Measurements from ENCODE around the gene DYNLT5.
"Not testable (repeated sequence)": the region's sequence is repeated elsewhere in the genome, so short reads cannot be mapped to it uniquely, and the experiment has no call there.

The DYNLT5 gene, protein sequence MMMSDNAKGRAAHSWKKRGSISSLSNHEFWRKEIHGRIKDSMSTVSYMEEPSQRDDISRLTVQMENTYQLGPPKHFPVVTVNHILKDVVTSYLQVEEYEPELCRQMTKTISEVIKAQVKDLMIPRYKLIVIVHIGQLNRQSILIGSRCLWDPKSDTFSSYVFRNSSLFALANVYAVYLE

DNA sequence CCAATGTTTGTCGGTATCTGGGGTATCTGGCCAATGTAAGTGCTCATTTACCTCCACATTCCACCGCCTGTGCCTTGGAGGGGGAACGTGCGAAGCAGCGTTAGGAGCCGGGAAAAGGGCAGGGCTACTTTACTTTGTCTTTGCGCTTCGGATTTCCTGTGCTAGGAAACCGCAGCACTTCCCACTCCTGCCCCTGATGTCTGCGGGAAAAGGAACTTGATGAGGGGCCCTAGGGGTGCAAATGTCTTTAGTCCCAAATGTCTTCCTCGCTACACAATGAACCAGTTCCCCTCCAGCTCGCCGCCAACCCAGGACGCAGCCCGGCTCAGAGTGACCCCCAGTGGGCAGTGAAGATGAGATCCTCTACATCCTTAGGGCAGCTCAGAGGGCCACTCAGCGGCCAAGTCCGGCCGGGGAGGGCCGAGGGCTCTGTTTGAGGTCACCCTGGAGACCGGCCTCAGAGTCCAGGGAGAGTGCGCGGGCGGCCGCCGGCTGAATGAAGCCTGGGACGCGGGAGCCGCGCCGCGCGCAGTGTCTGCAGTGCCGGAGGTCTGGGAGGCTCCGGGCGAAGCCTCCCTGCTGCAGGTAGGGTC, at the start of gene DYNLT5:
Gene DYNLT5 (plus strand): TSS at position 460 of the 593 bp plus-strand sequence. CDS start 2,200 bp downstream, outside the sequence.
- DNase-seq (ENCODE audit: low spot score): peak; percentile 9

DNA sequence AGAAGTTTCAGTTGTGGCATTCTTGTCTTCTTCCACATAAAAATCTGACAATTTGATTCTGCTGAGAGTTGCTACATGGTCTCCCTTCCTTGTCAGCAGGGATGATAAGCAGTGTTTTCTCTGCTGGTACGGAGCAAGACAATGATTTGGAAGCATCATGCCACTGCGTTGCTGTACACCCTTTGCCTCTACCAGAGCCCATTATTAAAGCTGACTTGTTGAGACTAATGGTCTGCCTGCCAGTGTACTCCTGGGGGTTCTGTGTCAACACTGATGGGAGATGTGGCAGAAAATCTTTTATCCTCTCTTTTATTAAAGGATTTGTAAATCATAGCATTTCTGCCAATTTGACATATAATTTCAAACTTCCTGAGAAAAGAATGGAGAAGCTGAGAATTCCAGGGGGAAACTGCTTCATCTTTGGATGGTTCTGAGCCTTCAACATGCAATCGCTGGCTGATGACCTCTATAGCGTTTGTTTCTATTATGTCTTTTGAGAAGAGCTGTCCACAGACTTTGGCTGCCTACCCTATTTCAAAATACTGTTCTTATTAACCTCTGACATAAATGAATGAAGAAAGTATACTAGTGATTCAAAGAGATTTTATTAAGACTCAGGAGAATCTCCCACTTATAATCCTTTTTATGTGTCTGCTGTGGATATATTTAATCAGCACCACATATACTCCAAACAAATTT, 47.9 kb upstream of the DYNLT5 start:
- no peak for DNase-seq (ENCODE audit: low spot score)

DNA sequence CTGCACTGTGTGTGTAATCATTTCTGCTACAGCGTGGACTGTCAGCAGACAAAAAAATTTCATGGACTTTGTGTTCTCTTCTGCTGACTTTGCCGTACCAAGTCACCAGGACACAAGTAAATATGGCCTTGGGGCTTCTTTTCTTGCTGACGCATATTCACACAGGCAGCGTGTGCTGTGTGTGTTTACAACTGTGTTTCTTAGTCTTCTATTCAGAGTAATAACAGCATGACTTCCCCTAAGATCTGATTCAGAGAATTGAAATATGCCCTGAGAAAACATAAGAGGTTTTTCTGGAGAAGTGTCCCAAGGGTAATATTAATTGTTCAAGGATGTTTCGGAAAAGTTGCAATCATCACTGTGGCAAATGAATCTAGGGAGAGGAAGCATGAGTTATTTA, 47.1 kb upstream of the DYNLT5 start:
- no peak for DNase-seq (ENCODE audit: low spot score)

DNA sequence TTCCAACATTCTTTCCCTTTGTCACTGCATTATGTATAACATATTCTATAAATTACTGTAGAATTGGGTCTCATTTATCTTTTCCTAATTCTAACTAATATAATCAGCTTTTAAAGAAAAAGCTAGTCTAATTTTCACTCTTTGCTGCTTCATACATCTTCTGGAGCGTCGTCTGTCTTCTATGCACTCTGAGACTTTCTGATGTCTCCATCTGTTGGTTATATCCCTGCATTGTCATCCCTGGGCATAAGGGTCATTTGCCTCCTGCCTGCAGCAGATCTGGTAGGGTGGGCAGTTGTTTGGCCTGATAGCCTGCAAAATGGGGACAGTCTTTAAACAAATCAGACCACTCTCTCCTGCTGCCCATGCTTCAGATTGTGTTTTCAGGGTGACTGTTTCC, 40.8 kb upstream of the DYNLT5 start:
- DNase-seq (ENCODE audit: low spot score): no peak

DNA sequence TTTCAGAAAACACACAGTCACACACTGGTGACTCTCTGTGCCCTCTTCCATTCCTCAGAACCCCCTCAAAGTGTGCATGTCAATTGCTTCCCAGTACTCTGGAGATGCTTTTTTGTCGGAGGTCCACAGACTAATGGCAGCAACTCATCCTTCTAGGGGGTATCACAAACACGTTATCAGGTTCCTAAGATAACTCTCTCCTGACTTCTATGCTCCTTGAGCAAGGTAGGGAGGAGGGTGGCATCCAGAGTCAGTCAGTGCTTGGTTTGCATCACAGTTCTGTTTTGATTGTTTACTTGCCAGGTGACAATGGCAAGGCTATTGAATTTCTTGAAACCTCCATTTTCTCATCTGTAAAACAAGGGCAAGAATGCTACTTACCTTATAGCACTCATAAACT, 39.4 kb upstream of the DYNLT5 start:
- no peak for DNase-seq (ENCODE audit: low spot score)

DNA sequence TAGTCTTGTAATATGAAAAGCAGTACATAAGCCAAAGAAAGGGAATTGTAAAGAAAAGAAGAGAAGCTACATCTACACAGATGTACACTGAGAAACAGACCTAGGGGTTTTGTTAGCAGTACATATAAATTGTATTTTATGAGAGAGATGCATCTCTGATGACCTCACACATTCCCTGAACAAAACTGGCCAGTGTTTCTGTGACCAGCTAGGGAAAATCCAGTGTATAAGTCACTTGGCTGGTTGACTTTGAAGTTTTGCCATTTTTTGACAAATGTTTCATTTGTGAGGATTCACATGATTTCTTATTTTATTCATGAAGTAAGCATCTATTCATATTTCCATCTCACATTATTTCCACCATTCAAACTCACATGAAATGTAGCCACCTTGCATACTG, 28.3 kb upstream of the DYNLT5 start:
- no peak for DNase-seq (ENCODE audit: low spot score)

DNA sequence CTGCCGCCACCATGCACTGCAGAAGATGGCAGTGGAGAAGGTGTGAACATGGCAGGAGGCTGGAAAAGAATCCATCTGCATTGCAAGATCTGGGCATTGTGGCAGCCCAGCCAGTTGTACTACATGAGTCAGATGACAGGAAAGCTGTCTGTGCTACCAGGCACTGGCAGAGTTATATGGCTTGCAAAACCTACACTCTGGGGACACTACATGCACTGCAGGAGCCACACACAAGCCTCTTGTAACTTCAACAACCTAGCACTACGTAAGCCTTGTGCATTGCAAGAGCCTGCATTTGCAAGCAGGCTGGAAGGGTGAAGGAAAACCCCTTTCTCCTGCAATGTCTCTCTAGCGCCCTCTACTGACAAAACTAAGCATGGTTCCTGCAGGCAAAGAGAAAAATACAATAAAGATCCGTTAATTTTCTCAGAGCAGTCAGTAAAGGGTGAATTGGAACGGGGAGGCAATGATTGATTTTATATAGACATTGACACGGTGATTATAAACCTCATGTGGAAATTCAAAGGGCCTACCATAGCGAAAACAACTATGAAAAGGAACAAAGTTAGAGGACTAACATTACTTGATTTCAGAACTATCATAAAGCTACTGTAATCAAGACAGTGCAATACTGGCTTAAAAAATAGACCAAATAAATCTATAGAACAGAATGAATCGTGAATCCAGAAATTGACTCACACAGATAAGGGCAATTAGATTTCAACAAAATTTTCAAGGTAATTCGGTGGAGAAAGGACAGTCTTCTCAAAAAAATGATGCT, 26.2 kb upstream of the DYNLT5 start:
- peak; percentile 55 for DNase-seq (ENCODE audit: low spot score)

DNA sequence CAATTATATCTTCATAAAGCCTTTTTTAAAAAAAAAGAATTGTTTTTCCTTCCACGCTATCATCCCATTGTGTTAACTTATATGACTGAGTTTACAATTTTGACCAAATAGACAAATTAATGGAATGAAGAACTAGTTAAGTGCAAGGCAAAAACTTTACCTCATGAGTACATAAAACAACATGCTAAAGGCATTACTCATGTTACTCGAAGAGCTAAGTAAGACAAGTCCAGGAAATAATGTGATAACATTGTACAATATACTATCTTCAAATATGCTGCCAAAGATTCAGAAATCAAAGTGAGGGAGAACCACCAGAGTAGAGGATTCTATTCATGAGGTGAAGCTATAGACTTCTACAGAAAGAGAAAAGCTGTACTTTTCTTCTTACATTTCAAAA, 24.2 kb upstream of the DYNLT5 start:
- no peak for DNase-seq (ENCODE audit: low spot score)

DNA sequence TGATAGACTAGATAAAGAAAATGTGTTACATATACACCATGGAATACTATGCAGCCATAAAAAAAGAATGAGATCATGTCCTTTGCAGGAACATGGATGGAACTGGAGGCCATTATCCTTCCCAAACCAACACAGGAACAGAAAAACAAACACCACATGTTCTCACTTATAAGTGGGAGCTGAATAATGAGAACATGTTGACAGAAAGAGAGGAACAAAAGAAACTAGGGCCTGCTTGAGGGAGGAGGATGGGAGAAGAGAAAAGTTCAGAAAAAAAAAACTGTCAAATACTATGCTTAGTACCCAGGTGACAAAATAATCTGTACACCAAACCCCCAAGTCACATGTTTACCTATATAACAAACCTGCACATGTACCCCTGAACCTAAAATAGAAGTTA, 23.5 kb upstream of the DYNLT5 start:
- not testable (repeated sequence) for DNase-seq (ENCODE audit: low spot score)

DNA sequence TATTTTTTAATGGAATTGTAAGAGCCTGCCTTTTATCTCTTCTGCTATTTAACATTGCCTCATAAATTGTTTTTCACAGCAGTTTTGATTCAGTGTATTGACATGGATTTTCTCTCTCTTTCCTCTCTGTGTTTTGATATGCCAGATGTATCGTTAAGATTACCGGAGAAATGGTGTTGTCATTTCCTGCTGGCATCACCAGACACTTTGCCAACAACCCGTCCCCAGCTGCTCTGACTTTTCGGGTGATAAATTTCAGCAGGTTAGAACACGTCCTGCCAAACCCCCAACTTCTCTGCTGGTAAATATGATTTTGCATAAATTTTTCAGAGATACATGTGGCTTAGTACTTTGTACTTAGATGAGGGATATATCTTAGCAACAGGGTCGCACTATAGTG, 23.1 kb upstream of the DYNLT5 start:
- no peak for DNase-seq (ENCODE audit: low spot score)

DNA sequence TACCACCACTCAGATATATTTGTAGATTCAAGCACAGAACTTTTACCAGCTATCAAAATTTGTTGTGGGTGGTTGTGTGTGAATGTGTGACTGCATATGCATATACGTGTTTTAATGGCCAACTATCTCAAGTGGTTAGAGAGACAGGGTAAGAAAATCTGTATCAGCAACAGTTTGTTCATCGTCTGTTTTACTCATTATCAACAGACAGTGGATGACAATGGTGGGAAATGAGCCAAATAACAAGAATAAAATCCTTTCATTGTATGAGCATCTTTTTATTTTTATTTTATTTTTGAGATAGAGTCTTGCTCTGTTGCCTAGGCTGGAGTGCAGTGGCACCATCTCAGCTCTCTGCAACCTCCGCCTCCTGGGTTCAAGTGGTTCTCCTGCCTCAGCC, 22.7 kb upstream of the DYNLT5 start:
- no peak for DNase-seq (ENCODE audit: low spot score)

DNA sequence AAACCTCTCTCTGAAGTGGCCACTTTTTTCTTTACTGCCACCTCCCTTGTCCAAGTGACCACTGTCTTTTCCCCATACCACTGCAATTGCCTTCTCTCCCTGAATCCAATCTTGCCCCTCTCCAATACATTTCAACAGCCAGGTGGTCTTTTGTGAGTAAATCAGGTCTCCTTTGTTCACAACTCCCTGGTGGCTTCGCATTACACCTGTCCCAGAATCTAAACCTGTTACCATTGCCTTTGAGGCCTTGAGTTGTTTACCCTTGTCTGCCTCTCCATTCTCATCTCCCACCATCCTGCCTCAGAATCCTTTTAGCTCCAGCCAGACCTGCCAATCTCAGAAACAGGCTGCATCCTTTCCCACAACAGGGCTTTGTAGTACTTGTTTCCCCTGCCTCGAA, 21.8 kb upstream of the DYNLT5 start:
- DNase-seq (ENCODE audit: low spot score): no peak

DNA sequence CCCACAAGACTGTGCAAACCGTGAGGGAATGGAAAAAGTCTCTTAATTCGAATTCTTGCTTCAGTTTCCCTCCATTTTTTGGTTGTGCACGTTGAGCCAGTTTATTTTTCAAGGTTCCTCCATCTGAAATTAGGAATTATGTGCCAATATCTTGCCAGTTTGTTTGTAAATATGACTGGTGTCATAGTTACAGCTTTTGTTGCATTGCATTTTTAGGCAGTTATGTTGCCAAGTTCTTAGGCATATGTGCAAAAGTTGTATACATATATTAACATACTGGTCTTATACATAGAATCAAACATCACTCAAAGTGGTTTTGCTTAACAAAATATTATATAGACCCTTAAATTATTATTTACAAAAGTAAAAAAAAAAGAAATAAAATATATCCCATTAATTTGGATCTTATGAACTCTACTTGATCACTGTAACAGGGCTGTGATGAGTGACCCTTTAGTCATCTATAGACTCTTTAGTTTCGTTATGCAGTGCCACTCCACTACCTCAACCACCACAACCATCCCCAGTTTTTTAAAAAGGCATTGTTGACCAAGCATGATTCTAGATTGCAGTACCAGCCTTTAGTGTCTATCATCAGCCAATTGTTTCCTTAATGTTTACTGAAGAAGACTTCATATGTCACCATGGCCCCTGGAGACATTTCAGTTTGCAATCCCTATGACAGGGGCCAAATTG, 20.9 kb upstream of the DYNLT5 start:
- DNase-seq (ENCODE audit: low spot score): no peak

DNA sequence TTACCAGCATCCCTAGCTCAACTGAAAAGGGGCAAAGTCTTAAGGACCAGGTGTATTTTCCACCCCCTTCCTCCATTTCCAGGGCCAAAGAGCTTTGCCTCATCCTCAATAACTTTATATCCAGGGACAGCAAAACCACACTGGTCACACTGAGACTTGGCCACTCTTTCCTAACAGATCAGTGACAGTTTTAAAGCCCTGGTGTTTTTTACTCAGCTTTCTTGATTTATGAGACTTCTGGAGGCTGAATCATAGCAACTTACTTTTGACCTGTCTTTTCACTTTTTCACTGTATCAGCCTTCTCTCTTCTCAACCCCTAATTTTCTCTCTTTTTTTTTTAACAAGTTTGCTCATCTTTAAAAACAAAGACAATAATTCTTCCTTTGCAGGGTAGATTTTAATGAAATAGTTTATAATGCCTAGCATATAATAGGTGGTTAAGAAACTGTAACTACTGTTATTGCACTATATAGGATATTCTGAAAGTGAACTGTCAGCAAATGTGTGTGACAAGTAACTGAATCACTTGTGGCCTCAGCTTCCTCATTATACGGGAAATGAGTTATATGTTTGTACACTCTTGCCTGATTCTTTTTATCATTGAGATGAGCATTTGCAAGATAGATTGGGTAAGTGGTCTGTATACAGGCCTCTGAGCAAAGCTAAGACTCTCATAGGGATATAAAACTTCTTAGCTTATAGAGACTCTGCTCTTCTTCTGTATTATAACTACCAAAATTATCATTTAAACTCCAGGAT, 19.7 kb upstream of the DYNLT5 start:
- no peak for DNase-seq (ENCODE audit: low spot score)

DNA sequence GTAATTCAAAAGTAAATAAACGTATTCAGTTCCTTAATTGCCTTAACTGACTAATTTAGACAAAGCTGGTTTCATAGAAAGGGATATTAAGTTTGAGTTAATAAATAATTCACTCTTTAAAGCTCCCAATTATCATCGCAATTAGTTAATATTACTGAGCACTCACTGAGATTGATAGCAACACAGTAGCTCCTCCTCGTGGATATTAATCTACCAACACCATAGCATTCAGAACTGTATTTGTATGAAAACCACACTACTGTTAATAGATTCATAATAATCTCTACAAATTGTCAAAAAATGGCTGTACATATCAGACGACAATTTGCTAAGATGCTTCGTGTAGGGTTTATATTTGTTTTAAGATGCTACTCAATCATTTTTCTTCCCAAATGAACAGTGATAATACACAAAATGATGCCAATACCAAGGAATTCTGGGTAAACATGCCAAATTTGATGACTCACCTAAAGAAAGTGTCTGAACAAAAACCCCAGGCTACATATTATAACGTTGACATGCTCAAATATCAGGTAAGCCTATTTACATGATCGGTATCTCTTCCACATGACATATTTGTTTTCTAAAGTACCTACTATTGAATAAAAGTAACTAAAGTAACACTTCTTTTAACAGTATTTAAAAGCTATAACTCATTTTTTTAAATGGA, 18.8 kb upstream of the DYNLT5 start:
- DNase-seq (ENCODE audit: low spot score): no peak

DNA sequence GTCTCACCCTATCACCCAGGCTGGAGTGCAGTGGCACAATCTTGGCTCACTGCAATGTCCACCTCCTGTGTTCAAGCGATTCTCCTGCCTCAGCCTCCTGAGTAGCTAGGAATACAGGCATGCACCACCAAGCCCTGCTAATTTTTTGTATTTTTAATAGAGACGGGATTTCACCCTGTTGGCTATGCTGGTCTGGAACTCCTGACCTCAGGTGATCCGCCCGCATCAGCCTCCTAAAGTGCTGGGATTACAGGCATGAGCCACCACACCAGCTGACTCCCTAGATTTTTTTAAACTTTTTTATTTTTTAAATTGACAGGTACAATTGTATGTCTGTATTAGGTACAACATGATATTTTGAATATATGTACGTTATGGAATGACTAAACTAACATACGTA, 17.7 kb upstream of the DYNLT5 start:
- DNase-seq (ENCODE audit: low spot score): not testable (repeated sequence)

DNA sequence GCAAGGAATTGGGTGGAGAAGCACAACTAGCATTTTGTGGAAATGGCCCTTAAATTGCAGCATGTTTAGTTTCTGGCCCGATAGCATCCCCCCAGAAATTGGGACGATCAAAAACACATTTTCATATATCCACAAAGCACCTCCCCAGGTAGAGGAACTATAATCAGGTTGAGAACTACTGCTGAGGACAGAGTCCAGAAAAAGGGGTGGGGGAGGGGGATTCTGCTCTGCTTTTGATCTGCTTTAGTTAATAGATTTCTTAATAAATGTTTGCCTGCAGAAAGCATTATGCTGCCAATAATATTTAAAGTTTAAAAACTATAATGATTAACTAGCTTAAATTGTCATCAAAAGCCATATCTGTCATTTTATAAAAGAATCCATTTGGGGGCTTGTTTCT, 14.4 kb upstream of the DYNLT5 start:
- DNase-seq (ENCODE audit: low spot score): no peak

DNA sequence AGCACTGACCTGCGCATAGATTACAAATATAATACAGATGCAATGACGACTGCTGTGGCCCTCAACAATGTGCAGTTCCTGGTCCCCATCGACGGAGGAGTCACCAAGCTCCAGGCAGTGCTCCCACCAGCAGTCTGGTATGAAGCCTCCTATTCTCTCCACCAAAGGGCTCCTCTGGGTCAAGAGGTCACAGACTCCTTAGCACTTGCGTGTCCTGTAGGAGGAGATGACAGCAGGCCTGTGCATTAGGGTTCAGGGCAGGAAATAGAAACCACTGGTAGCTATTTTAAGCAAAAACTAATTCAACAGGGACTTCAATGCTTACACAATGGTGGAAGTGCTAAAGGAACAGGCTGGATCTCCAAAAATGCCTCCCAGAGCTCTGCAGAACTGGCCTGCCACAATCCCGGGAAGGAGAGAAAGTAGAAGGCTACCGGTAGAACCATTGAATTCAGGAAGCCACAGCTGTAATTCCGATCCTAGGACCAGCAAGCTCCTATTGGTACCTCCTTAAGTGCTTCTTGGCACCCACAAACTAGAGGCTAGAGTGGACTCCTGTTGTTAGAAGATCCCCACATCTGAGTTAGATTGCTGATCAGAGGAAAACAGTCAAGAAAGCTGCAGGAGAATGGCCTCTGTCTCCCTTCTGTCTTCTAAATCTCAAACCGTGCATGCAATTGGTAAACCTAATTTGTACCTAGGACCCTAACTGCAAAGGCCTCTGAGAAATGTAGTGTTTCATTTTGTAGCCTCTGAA, 12.7 kb upstream of the DYNLT5 start:
- DNase-seq (ENCODE audit: low spot score): no peak

DNA sequence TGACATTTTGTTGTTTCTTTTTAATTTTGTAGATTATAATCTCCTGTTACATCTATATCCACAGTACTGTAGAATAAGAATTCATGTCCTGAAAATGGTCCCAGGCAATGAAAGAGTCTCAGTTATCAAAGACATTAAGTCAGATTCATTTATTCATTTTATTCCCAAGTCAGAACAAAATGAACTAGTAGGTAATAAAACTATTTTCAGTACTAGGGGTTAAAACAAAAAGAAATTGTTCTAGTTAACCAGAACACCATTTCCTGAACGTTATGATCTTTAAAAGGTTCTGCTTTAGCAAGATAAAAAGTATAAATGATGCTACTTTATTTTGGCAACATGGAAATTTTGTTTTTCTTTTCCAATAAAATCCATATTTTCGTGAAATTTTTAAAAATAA, 6.8 kb upstream of the DYNLT5 start:
- no peak for DNase-seq (ENCODE audit: low spot score)

DNA sequence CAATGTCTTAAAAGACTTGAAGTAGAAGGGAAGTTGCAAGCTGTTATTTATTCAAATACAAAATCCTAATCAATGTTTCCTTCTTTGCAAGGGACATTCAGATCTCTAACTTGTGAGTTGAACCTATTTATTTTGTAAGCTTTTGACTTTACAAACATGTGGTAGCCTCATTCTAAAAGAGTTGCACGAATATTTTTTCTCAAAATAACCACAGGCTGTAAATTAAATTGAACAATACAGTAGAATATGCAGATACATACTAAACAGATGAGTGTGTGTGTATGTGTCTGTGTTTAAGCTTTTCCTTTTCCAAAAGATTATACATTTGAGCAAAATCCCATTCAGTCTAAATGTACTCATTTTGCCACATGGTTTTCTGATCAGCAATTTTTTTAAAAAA, 4.8 kb upstream of the DYNLT5 start:
- no peak for DNase-seq (ENCODE audit: low spot score)

Data from cerebellar cortex (tissue), 1 donor.